Panc1 (cell line): ENCODE results near the gene DNAAF2.

Source experiments
- CTCF ChIP-seq: fragments of 450-650 bp; IDR thresholded peaks from 2 replicates; pipeline ENCODE4 v1.5.1; 2017; ENCODE audit warnings: mild to moderate bottlenecking
- POLR2AphosphoS5 ChIP-seq: IDR thresholded peaks from 2 replicates; pipeline ENCODE4 v1.6.1; 2012; ENCODE audit warnings: mild to moderate bottlenecking, low read depth, low read length, moderate library complexity
- SIN3A ChIP-seq: IDR thresholded peaks from 2 replicates; pipeline ENCODE4 v1.6.1; 2012; ENCODE audit warnings: low read depth, mild to moderate bottlenecking, low read length, moderate library complexity, borderline replicate concordance; ENCODE audit not compliant: insufficient read depth
- TCF7L2 ChIP-seq: IDR thresholded peaks from 2 replicates; pipeline ENCODE4 v1.6.1; 2011; ENCODE audit warnings: mild to moderate bottlenecking, low read depth, low read length, inconsistent platforms
- TF ChIP-seq, protein P1 (sequence below), 2 experiments: IDR thresholded peaks; 2 replicates each; pipeline ENCODE4 v1.6.1; 2011 to 2012; ENCODE audit warnings: low read depth in 2 of 2, control low read depth in 1 of 2, low read length in 1 of 2, mild to moderate bottlenecking in 1 of 2, moderate library complexity in 1 of 2; ENCODE audit not compliant: insufficient read depth in 1 of 2

DNA sequence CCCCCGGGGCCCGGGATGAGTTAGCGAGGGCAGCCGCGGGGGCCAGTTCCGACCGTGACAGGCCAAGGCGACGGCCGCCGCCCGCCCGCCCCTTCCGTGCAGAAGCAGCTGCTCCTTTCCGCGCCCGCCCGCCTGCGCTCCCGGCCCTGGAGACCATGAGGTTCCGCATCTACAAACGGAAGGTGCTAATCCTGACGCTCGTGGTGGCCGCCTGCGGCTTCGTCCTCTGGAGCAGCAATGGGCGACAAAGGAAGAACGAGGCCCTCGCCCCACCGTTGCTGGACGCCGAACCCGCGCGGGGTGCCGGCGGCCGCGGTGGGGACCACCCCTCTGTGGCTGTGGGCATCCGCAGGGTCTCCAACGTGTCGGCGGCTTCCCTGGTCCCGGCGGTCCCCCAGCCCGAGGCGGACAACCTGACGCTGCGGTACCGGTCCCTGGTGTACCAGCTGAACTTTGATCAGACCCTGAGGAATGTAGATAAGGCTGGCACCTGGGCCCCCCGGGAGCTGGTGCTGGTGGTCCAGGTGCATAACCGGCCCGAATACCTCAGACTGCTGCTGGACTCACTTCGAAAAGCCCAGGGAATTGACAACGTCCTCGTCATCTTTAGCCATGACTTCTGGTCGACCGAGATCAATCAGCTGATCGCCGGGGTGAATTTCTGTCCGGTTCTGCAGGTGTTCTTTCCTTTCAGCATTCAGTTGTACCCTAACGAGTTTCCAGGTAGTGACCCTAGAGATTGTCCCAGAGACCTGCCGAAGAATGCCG lies 13.7 kb downstream of the DNAAF2 start:
- no peak for TF ChIP-seq CTCF
- no peak for TF ChIP-seq POLR2AphosphoS5
- TF ChIP-seq, protein P1, sequence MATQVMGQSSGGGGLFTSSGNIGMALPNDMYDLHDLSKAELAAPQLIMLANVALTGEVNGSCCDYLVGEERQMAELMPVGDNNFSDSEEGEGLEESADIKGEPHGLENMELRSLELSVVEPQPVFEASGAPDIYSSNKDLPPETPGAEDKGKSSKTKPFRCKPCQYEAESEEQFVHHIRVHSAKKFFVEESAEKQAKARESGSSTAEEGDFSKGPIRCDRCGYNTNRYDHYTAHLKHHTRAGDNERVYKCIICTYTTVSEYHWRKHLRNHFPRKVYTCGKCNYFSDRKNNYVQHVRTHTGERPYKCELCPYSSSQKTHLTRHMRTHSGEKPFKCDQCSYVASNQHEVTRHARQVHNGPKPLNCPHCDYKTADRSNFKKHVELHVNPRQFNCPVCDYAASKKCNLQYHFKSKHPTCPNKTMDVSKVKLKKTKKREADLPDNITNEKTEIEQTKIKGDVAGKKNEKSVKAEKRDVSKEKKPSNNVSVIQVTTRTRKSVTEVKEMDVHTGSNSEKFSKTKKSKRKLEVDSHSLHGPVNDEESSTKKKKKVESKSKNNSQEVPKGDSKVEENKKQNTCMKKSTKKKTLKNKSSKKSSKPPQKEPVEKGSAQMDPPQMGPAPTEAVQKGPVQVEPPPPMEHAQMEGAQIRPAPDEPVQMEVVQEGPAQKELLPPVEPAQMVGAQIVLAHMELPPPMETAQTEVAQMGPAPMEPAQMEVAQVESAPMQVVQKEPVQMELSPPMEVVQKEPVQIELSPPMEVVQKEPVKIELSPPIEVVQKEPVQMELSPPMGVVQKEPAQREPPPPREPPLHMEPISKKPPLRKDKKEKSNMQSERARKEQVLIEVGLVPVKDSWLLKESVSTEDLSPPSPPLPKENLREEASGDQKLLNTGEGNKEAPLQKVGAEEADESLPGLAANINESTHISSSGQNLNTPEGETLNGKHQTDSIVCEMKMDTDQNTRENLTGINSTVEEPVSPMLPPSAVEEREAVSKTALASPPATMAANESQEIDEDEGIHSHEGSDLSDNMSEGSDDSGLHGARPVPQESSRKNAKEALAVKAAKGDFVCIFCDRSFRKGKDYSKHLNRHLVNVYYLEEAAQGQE (IDR thresholded peaks at IDR 0.05; ENCODE audit: insufficient read depth in 1 of 2, low read depth in 2 of 2, low read length in 1 of 2): no peak
- no peak for TF ChIP-seq TCF7L2
- TF ChIP-seq SIN3A: no peak
